ENCODE results near the gene CEACAM16.
"Not testable (repeated sequence)": the region's sequence is repeated elsewhere in the genome, so short reads cannot be mapped to it uniquely, and the experiment has no call there.

The CEACAM16 gene, protein sequence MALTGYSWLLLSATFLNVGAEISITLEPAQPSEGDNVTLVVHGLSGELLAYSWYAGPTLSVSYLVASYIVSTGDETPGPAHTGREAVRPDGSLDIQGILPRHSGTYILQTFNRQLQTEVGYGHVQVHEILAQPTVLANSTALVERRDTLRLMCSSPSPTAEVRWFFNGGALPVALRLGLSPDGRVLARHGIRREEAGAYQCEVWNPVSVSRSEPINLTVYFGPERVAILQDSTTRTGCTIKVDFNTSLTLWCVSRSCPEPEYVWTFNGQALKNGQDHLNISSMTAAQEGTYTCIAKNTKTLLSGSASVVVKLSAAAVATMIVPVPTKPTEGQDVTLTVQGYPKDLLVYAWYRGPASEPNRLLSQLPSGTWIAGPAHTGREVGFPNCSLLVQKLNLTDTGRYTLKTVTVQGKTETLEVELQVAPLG

GRCh38 chr19:44698492-44699201 lies at the start of gene CEACAM16:
CEACAM16 (plus strand) TSS chr19:44699151; CDS start chr19:44701457, 2,306 bp downstream.
- DNase-seq: no peak

DNA sequence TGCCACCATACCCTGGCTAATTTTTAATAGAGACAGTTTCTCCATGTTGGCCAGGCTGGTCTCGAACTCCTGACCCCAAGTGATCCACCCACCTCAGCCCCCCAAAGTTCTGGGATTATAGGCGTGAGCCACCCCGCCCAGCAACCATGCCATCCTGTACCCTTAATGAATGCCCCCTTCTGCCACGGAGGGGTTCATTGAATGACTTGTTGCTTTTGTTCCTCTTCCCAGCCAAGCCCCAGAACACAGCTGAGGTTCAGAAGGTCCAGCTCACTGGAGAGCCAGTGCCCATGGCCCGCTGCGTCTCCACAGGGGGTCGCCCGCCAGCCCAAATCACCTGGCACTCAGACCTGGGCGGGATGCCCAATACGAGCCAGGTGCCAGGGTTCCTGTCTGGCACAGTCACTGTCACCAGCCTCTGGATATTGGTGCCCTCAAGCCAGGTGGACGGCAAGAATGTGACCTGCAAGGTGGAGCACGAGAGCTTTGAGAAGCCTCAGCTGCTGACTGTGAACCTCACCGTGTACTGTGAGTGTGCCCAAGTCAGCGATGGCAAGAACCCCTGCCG lies 49.3 kb upstream of the CEACAM16 start:
- no peak for DNase-seq

DNA sequence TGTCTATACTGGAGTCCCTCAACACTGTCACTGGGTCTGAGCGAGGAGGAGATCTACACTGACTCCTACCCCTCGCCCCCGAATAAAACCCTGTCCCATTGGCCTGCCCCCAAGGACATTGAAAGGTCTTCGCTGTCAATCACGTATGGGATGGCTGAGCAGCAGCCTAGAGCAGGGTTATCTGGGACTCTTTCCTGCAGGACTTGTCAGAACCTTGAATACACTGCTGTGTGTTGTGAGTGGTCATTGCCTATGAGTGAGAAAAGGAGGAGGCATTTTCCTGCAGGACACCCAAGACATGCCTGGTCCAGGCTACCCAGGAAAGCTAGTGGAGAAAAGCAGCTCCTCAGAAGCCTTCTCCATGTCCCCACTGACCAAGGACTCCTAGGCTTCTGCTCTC lies 45.6 kb upstream of the CEACAM16 start:
- DNase-seq: no peak

DNA sequence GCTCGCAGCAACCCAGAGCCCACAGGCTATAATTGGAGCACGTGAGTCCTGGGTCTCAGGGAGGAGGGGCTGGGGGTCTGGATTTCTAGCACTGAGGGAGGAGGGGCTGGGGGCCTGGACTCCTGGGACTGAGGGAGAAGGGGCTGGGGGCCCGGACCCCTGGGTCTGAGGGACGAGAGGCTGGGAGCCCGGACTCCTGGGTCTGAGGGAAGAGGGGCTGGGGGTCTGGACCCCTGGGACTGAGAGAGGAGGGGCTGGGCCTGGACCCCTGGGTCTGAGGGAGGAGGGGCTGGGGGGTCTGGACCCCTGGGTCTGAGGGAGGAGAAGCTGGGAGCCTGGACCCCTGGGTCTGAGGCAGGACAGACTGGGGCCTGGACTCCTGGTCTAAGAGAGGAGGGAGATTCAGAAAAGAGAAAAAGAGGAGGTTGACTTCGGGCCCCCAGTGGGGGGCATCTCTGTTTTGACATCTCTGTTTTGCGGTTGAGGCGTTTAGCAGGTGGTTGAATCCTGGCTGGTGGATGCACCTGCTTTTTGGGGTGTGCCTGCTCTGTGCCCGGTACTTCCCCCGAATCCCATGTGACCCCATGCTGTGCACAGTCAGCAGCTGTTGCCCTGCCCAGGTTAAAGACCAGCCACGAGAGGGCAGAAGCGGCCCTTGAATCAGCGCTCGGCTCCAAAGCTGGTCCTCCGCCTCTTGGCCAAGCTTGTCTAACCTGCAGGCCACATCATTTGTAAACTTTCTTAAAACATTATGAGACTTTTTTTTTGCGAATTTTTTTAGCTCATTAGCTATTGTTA lies 44.8 kb upstream of the CEACAM16 start:
- DNase-seq: peak; percentile 80

DNA sequence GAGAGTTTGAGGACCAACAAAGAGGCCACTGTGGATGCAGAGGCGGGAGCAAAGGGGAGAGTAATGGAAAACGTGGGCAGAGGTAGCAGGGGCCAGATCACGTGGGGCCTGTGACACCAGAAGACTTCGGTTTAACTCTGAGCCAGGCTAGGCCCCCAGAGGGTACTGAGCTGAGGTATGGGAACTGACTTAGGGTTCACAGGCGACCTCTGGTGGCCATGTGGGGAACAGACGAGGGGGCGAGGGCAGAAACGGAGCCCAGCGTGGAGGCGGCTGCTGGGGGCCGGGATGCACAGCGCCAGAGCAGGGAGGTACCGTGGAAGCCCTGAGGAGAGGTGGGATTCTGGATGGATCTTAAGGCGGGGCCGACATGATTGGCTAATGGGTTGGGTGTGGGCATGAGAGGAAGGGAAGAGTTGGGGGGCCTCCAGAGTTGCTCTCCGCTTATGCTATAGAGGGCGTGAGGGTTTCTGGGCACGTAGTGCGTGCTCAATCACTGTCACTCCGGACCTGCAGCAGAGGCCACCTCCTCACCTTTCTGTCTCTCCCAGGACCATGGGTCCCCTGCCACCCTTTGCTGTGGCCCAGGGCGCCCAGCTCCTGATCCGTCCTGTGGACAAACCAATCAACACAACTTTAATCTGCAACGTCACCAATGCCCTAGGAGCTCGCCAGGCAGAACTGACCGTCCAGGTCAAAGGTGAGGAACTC lies 41.6 kb upstream of the CEACAM16 start:
- peak; percentile 76 for DNase-seq

DNA sequence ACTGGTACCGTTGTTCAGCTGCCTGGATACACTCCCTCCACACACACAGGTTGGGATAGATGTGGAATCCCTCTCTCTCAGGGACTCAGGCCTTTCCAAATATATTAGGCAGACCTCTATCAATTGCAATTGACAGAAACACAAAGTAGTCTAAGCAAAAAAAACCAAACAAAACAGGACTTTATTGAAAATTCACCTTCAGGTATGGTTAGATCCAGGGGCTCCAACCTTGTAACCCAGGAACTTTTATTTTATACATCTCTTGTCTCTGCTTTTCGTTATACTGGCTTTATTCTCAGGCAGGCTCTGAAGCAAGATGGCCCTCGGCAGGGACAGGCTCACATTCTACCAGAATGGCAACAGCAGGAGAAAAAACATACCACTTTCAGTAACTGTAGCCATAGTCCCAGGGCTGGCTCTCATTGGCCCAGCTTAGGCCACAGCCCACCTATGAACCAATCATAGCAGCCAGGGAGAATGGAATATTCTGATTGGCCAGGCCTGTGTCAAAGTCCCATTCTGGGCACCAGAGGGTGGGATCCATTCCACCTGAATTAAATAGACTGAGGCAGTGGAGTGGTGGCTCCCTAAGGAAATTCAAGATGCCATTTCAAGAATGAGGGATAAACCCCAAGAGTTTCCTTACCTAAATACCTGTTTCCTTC lies 40.8 kb upstream of the CEACAM16 start:
- DNase-seq: no peak

GRCh38 chr19:44660081-44660480 lies 38.9 kb upstream of the CEACAM16 start:
- no peak for DNase-seq

- DNase-seq: no peak
Observed at GRCh38 chr19:44661205-44661604, 37.7 kb upstream of the CEACAM16 start.

DNA sequence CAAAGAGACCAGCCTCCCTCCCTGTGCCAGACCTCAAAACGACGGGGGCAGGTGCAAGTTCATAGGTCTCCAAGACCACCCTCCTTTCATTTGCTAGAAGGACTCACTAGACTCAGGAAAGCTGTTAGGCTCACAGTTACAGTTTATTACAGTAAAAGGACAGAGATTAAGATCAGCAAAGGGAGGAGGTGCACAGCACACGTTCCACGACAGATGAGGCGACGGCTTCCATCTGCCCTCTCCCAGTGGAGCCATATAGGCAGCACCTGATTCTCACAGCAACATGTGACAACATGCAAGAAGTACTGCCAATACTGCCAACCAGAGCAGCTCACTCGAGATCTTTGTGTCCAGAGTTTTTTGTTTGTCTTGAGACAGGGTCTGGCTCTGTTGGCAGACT lies 37.0 kb upstream of the CEACAM16 start:
- no peak for DNase-seq

DNA sequence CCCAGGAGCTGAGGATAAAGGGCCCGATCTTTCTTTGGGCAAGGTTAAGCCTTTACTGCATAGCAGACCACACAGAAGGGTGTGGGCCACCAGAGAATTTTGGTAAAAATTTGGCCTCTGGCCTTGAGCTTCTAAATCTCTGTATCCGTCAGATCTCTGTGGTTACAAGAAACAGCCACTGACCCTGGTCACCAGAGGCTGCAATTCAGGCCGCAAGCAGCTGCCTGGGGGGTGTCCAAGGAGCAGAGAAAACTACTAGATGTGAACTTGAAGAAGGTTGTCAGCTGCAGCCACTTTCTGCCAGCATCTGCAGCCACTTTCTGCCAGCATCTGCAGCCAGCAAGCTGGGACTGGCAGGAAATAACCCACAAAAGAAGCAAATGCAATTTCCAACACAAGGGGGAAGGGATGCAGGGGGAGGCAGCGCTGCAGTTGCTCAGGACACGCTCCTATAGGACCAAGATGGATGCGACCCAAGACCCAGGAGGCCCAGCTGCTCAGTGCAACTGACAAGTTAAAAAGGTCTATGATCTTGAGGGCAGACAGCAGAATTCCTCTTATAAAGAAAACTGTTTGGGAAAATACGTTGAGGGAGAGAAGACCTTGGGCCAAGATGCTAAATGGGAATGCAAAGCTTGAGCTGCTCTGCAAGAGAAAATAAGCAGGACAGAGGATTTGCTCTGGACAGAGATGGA lies 36.1 kb upstream of the CEACAM16 start:
- no peak for DNase-seq

- no peak for DNase-seq
Observed at GRCh38 chr19:44663996-44664395, 35.0 kb upstream of the CEACAM16 start.

GRCh38 chr19:44664976-44665375 lies 34.0 kb upstream of the CEACAM16 start:
- DNase-seq: no peak

DNA sequence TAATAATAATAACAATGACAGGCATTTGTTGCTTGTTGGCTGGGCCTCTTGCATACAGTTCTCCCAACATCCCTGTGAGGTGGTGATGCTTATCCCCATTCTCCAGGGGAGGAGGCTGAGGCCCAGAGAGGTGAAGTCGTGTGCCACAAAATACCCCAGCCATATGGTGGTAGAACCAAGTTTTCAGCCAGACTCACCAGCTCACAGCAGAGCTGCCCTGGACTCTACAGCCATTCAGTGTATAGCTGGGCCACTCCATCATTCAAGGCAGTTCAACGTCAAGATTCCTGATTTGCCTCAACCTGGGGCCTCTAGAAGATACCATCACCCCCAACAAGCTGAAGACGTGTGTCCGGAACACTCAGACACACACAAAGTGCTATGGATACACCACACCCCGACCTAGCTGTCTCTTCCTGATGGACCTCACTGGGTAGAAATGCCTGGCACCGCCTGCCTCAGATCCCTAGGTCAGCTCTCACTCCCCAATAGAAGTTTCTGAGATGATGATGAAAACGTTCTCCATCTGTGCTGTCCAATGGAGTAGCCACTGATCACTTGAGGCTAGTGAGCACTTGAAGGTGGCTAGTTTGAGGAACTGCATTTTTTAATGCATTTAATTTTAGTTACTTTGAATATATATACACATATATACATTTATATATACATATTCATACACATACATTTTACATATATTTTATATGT lies 31.9 kb upstream of the CEACAM16 start:
- DNase-seq: no peak

- no peak for DNase-seq
Observed at GRCh38 chr19:44668985-44669764, 29.8 kb upstream of the CEACAM16 start.

DNA sequence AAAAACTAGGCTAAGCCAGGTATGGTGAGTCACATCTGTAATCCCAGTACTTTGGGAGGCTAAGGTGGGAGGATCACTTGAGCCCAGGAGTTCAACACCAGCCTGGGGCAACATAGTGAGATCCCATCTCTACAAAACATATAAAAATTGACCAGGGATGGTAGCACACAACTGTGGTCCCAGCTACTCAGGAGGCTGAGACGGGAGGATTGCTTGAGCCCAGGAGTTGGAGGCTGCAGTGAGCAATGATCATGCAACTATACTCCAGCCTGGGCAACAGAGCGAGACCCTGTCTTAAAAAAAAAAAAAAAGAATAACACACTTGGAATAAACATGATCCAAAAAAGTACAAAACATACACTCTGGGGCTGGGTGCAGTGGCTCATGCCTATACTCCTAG lies 28.9 kb upstream of the CEACAM16 start:
- not testable (repeated sequence) for DNase-seq

GRCh38 chr19:44671400-44671799 lies 27.6 kb upstream of the CEACAM16 start, which contains the start of gene CEACAM19:
CEACAM19 (plus strand) TSS chr19:44671482; CDS start chr19:44671932, 450 bp downstream.
- no peak for DNase-seq

DNA sequence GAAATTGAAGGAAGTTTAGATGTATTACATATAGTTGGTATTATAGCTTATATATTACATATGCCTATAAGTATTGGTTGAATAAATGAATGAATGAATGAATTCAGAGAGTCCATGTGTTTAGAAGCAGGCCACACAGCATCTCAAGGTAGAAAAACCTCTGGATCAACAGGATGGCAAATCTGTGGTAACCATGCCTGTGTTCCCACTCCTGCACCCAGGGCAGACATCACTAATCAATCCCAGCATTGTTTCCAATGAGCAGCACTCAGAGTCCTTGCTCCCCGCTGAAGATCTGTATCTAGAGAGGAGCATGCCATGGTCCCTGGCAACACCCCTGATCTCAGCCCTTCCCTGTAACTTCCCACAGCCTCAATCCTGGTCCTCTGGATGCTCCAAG lies 26.7 kb upstream of the CEACAM16 start:
- DNase-seq: no peak

DNA sequence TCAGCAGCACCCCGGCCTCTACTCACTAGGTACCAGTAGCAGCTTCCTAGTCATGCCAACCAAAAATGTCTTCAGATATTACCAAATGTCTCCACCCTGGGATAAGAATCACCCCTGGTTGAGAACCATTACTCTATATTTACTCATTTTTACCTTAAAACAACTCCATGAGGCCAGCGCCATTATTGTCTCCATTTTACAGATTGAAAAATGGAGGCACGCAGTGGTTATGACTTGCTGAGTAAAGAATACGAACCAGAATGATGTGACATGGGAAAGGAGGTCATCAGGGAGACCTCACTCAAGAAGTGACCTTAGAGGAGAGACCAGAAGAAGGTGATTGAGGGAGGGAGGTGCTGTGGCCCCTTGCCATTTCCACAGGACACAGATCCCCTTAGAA lies 25.4 kb upstream of the CEACAM16 start:
- no peak for DNase-seq

DNA sequence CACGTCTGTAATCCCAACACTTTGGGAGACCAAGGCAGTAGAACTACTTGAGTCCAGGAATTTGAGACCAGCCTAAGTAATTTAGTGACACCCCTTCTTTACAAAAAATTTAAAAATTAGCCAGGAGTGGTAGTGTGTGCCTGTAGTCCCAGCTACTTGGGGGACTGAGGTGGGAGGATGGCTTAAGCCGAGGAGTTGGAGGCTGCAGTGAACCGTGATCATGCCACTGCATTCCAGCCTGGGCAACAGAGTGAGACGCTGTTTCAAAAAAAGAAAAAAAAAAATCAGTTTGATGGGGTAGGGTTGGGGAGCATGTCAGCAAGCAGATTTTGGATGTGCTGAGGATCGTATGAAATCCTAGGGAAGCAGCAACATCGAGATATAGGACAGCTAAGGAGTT lies 23.4 kb upstream of the CEACAM16 start:
- DNase-seq: no peak

Measured in activated CD4-positive, alpha-beta T cell treated with anti-CD3 and anti-CD28 coated beads, Interleukin-10, Interleukin-2, amounts not matched to agents 100 ng/mL and 50 ng/mL, durations not matched to agents 16 hours and 8 hours (primary cell).